H1 (cell line): Measurements from ENCODE around the gene DPYSL3. TPM values are rescaled to one million over a fixed set of nuclear protein-coding genes. Genes with fewer than 3 reads are reported as not detected.

Experiments used
- CTCF ChIA-PET: fragments of 300-600 bp; sonication (Branson Sonifier 250); formaldehyde crosslinking; loops from one replicate; lab custom pipeline; 2021; ENCODE audit not compliant: partially characterized antibody; lab: Charles Lee
- POLR2A ChIA-PET: fragments of 300-600 bp; sonication (Branson Sonifier 250); formaldehyde crosslinking; loops from one replicate; lab custom pipeline; 2021; ENCODE audit warnings: inconsistent platforms; ENCODE audit not compliant: partially characterized antibody; lab: Charles Lee
- DNase-seq, 2 experiments: peaks; one replicate each; pipeline versions ENCODE4 v3.0.0 to v3.0.0-alpha.2; 2010 to 2022; ENCODE audit warnings: low spot score in 2 of 2, low read depth in 1 of 2, mixed read lengths in 1 of 2
- FAIRE-seq: peaks from 2 replicates; lab custom pipeline; 2011; peaks lifted over from hg19 to GRCh38; lab: Jason Lieb, UNC
- H2AFZ ChIP-seq: 2 replicates; pipeline ENCODE4 v1.8.1; 2012; ENCODE audit warnings: low read length, inconsistent platforms
- H2AK5ac ChIP-seq: 2 replicates; pipeline ENCODE4 v1.6.1; 2013; ENCODE audit warnings: low read depth, low read length
- H2BK120ac ChIP-seq: replicated peaks from 2 replicates; pipeline ENCODE3; 2013; ENCODE audit warnings: low read depth, low read length, inconsistent platforms
- H2BK12ac ChIP-seq: 2 replicates; pipeline ENCODE4 v1.6.1; 2013; ENCODE audit warnings: low read depth, low read length
- H2BK15ac ChIP-seq: 2 replicates; pipeline ENCODE4 v1.6.1; 2013; ENCODE audit warnings: low read length
- H2BK20ac ChIP-seq: 2 replicates; pipeline ENCODE4 v1.6.1; 2013; ENCODE audit warnings: low read length
- H2BK5ac ChIP-seq: 2 replicates; pipeline ENCODE4 v1.6.1; 2013; ENCODE audit warnings: low read depth, low read length
- H3K14ac ChIP-seq: 2 replicates; pipeline ENCODE4 v1.6.1; 2013; ENCODE audit warnings: inconsistent platforms; ENCODE audit not compliant: insufficient read length
- H3K18ac ChIP-seq: 2 replicates; pipeline ENCODE4 v1.6.1; 2013; ENCODE audit warnings: low read length; ENCODE audit errors: extremely low read depth
- H3K23ac ChIP-seq: 2 replicates; pipeline ENCODE4 v1.6.1; 2013; ENCODE audit warnings: inconsistent platforms; ENCODE audit not compliant: insufficient read length
- H3K23me2 ChIP-seq: 2 replicates; pipeline ENCODE4 v1.6.1; 2013; ENCODE audit warnings: low read depth, low read length
- H3K27ac ChIP-seq: 2 replicates; pipeline ENCODE4 v1.6.1; 2011; ENCODE audit warnings: low read depth, low read length, inconsistent platforms
- H3K27me3 ChIP-seq, 4 experiments: replicated peaks in 1 of 4; 1 replicate in 1 of 4; 2 replicates in 3 of 4; pipeline versions ENCODE4 v1.6.1 to v1.8.1; 2011 to 2013; ENCODE audit warnings: low read length in 3 of 4, mild to moderate bottlenecking in 3 of 4, inconsistent platforms in 2 of 4, mixed read lengths in 2 of 4, moderate library complexity in 1 of 4; ENCODE audit not compliant: control insufficient read depth in 3 of 4, insufficient read depth in 3 of 4; ENCODE audit errors: extremely low read depth in 1 of 4
- H3K36me3 ChIP-seq, 4 experiments: 2 replicates each; pipeline versions ENCODE4 v1.6.1 to v1.8.1; 2011 to 2013; ENCODE audit warnings: mild to moderate bottlenecking in 4 of 4, low read length in 3 of 4, moderate library complexity in 2 of 4, control low read depth in 1 of 4, inconsistent platforms in 1 of 4; ENCODE audit not compliant: insufficient read depth in 4 of 4, control insufficient read depth in 2 of 4
- H3K4ac ChIP-seq: replicated peaks from 2 replicates; pipeline ENCODE3; 2013; ENCODE audit warnings: low read length, low read depth, mixed read lengths, inconsistent platforms; ENCODE audit not compliant: insufficient read length
- H3K4me1 ChIP-seq, 4 experiments: replicated peaks in 1 of 4; 1 replicate in 1 of 4; 2 replicates in 3 of 4; pipeline versions ENCODE4 v1.6.1 to v1.8.1; 2011 to 2013; ENCODE audit warnings: low read length in 3 of 4, inconsistent platforms in 2 of 4, mixed read lengths in 1 of 4; ENCODE audit not compliant: insufficient read depth in 4 of 4, control insufficient read depth in 3 of 4
- H3K4me2 ChIP-seq, 2 experiments: 2 replicates each; pipeline versions ENCODE4 v1.6.1 to v1.8.1; 2011 to 2013; ENCODE audit warnings: low read depth in 2 of 2, low read length in 2 of 2, control low read depth in 1 of 2, inconsistent platforms in 1 of 2, mild to moderate bottlenecking in 1 of 2; ENCODE audit not compliant: insufficient read depth in 1 of 2
- H3K4me3 ChIP-seq, 4 experiments: fragments of 200-600, 300-600 bp in 1 of 4; sonication (generic), shearing (Covaris generic), sonication (Bioruptor Twin) in 1 of 4; 2 replicates each; pipeline versions ENCODE4 v1.5.1 to v1.8.1; 2011 to 2016; ENCODE audit warnings: low read length in 4 of 4, low read depth in 3 of 4, control low read depth in 2 of 4, inconsistent platforms in 2 of 4, mild to moderate bottlenecking in 2 of 4, mixed read lengths in 1 of 4, moderate library complexity in 1 of 4; ENCODE audit not compliant: insufficient read depth in 2 of 4; ENCODE audit errors: extremely low read depth in 1 of 4
- H3K56ac ChIP-seq: replicated peaks from 2 replicates; pipeline ENCODE3; 2013; ENCODE audit warnings: low read depth, mild to moderate bottlenecking, mixed read lengths, low read length, inconsistent platforms; ENCODE audit not compliant: insufficient read length
- H3K79me1 ChIP-seq: 2 replicates; pipeline ENCODE4 v1.6.1; 2013; ENCODE audit warnings: low read depth, low read length, control low read depth
- H3K79me2 ChIP-seq, 2 experiments: 2 replicates each; pipeline versions ENCODE4 v1.6.1 to v1.8.1; 2012 to 2013; ENCODE audit warnings: low read length in 2 of 2, mild to moderate bottlenecking in 2 of 2, inconsistent platforms in 1 of 2; ENCODE audit not compliant: insufficient read depth in 2 of 2, control insufficient read depth in 1 of 2
- H3K9ac ChIP-seq, 4 experiments: replicated peaks in 1 of 4; 1 replicate in 1 of 4; 2 replicates in 3 of 4; pipeline versions ENCODE4 v1.6.1 to v1.8.1; 2011 to 2013; ENCODE audit warnings: low read depth in 3 of 4, low read length in 3 of 4, control low read depth in 2 of 4, mild to moderate bottlenecking in 2 of 4, moderate library complexity in 2 of 4, inconsistent platforms in 1 of 4; ENCODE audit errors: extremely low read depth in 1 of 4
- H3K9me3 ChIP-seq, 2 experiments: 2 replicates each; pipeline versions ENCODE4 v1.6.1 to v1.8.1; 2012 to 2013; ENCODE audit warnings: mild to moderate bottlenecking in 2 of 2, moderate library complexity in 2 of 2, control low read depth in 1 of 2, inconsistent platforms in 1 of 2, low read depth in 1 of 2, low read length in 1 of 2, mixed read lengths in 1 of 2; ENCODE audit not compliant: insufficient read depth in 2 of 2
- H4K20me1 ChIP-seq, 2 experiments: replicated peaks in 1 of 2; 2 replicates each; pipeline versions ENCODE3 to v1.8.1; 2011 to 2013; ENCODE audit warnings: inconsistent platforms in 2 of 2, low read length in 2 of 2, mild to moderate bottlenecking in 1 of 2; ENCODE audit not compliant: insufficient read depth in 2 of 2, control insufficient read depth in 1 of 2
- H4K5ac ChIP-seq: 2 replicates; pipeline ENCODE4 v1.6.1; 2013; ENCODE audit warnings: low read length, low read depth, mixed read lengths, inconsistent platforms; ENCODE audit not compliant: insufficient read length
- H4K8ac ChIP-seq: 2 replicates; pipeline ENCODE4 v1.8.0; 2013; ENCODE audit warnings: mild to moderate bottlenecking, moderate library complexity, low read length, inconsistent platforms; ENCODE audit not compliant: insufficient read depth; ENCODE audit errors: extremely low read depth
- H4K91ac ChIP-seq: replicated peaks from 2 replicates; pipeline ENCODE3; 2013; ENCODE audit warnings: low read length, mixed read lengths, inconsistent platforms; ENCODE audit not compliant: insufficient read length
- CHD2 ChIP-seq: IDR thresholded peaks from 2 replicates; pipeline ENCODE4 v1.6.1; 2012; ENCODE audit warnings: low read length, improper control_type of control experiment
- WGBS, 2 experiments: shearing (Covaris generic) in 1 of 2; methylation state at CpG; one replicate each; pipeline versions ENCODE4 v1.1.6 to v1.1.7; 2013 to 2015; ENCODE audit warnings: low lambda C conversion rate in 2 of 2, mixed read lengths in 2 of 2, inconsistent platforms in 1 of 2, low coverage in 1 of 2, missing lambda C conversion rate in 1 of 2; ENCODE audit not compliant: insufficient replicate concordance in 2 of 2, insufficient coverage in 1 of 2, insufficient read length in 1 of 2; ENCODE audit errors: extremely low coverage in 1 of 2, missing lambda C conversion rate in 1 of 2; 5-methylcytosine and 5-hydroxymethylcytosine counted together
- polyA plus RNA-seq, 7 experiments: library from polyadenylated mRNA; depleted of rRNA in 3 of 7; stranded (reverse) in 5 of 7; unstranded in 2 of 7; fragments of >200 nt in 5 of 7; fragments of 200-250 nt in 2 of 7; gene quantifications; 1 replicate in 5 of 7; 2 replicates in 1 of 7; 4 replicates in 1 of 7; pipeline versions ENCODE4 v1.2.1 to v1.2.3, GENCODE V29; 2011 to 2013; ENCODE audit warnings: missing spikeins in 2 of 7, mixed read lengths in 2 of 7
- total RNA-seq: library from RNA; stranded (reverse); fragmentation: NEBNext Ultra II Directional; extraction: Animal tissue kit (Norgen Biotek cat#: 25700); gene quantifications from 2 replicates; pipeline ENCODE4 v1.2.1, GENCODE V29; 2021

Gene DPYSL3
- total and polyA plus RNA-seq, 2 of the 8 experiments (the other 6 are each of a cell fraction or from before 2014, with no cell fraction given) = 268 to 387 TPM

DNA sequence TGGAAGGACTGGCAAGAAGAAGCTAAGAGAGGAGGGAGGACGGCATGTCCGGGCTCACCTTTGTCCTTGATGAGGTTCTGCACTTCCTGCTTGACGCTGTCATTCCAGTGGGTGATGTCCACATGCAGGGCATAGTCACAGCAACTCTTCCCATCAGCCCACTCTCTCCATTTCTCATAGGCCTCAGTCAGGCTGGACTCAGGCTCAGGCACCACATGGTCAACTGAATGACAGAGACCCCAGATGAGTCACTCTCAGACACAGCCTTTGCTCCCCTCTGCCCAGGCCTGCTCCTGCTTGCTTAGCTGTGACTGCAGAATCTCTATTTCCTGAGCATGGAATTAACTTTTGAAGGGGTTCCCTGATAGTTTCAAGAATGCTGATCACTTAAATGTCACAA is 94.2 kb downstream of the DPYSL3 start:
- no peak overlapping the region for H3K4me2 ChIP-seq
- H4K8ac ChIP-seq = no peak overlapping the region
- H2AFZ ChIP-seq = no peak overlapping the region
- H3K4me1 ChIP-seq = no peaks in the 10 kb centered on the region; a peak in 1 of 7 replicates
- no peak overlapping the region for H2BK20ac ChIP-seq
- H2BK12ac ChIP-seq = no peak overlapping the region
- no peak overlapping the region for H3K27ac ChIP-seq
- H3K79me1 ChIP-seq = peaks cover 11% of the 10 kb centered on the region
- no peak overlapping the region for H3K23ac ChIP-seq
- H2AK5ac ChIP-seq = no peak overlapping the region
- H3K79me2 ChIP-seq = peaks cover 4 to 52% of the 10 kb centered on the region in 2 experiments
- H3K27me3 ChIP-seq = no peaks in the 10 kb centered on the region
- H2BK5ac ChIP-seq = no peak overlapping the region
- no peak overlapping the region for H2BK120ac ChIP-seq
- H3K23me2 ChIP-seq = no peaks in the 10 kb centered on the region
- H3K9ac ChIP-seq = no peak overlapping the region
- no peak overlapping the region for H4K91ac ChIP-seq
- WGBS, 2 experiments = 98% methylated on average over 3 of the region's 3 CpGs; no CpG with 5 or more reads in 1 of the 2 experiments
- no peaks in the 10 kb centered on the region for H3K9me3 ChIP-seq
- H4K20me1 ChIP-seq = peaks cover 11 to 14% of the 10 kb centered on the region in 2 experiments
- no peak overlapping the region for H3K56ac ChIP-seq
- H3K4me3 ChIP-seq = no peak overlapping the region
- H3K4ac ChIP-seq = no peak overlapping the region
- no peak overlapping the region for H4K5ac ChIP-seq
- ChIA-PET CTCF (interaction anchor here (0.9 to 4.4 kb wide), 5 partner anchors 18 to 162 kb away, joined by 3 to 26 read pairs (median 18); no protein-coding TSS in a partner anchor), POLR2A (interaction anchor here (0.6 to 1.3 kb wide), 3 partner anchors 11 to 16 kb away, joined by 3 read pairs; no protein-coding TSS in a partner anchor)
- H3K14ac ChIP-seq = no peak overlapping the region
- H3K18ac ChIP-seq = no peak overlapping the region
- FAIRE-seq (no peak), DNase-seq (no peak)
- no peak overlapping the region for H2BK15ac ChIP-seq
- H3K36me3 ChIP-seq = peaks cover 56 to 100% (median 86%) of the 10 kb centered on the region in 4 experiments
- TF ChIP-seq CHD2 = no peak
